Measurements from ENCODE around the gene ABCB10. TPM values are rescaled to one million over a fixed set of nuclear protein-coding genes. Genes with fewer than 3 reads are reported as not detected.

The ABCB10 gene
- total RNA-seq, 1 experiment from 2014 or later = 19.2 TPM

DNA sequence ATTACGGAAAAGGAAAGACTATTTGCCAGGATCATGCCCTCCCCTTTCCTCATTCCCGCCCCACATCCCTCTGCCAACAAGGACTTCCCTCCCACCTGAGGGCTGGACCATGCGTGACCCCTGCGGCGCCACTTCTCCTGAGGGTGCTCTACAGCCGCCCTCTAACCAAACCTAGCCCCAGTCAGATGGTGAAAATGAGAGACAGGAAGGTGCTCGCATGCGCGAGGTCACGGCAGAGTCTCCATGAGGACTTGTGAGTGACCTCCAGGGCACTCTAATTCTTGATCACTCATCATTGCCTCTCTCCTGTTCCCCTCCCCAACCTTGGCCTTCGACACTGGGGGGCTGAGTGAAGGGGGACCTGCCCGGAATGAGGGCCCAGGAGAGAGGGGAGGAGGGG, 35.3 kb upstream of the ABCB10 start:
- no peaks in the 10 kb centered on the region for H3K9me3 ChIP-seq (ENCODE audit: control insufficient read depth, insufficient read depth, low read depth, low read length)
- no TSS peak for BruUV-seq (replicated peaks)
- ChIA-PET POLR2A (no interaction called here), CTCF (no interaction called here)
- H3K4me1 ChIP-seq (ENCODE audit: control insufficient read depth, insufficient read depth, low read length) = no peaks in the 10 kb centered on the region
- H3K36me3 ChIP-seq (ENCODE audit: control insufficient read depth, insufficient read depth, low read length) = no peaks in the 10 kb centered on the region; the same call in 1 of the 2 replicates
- H3K27me3 ChIP-seq (ENCODE audit: control insufficient read depth, insufficient read depth, low read length) = no peaks in the 10 kb centered on the region
- intact Hi-C loops (cut with micrococcal nuclease; ENCODE audit: unreplicated experiment) = no loop called here
- in situ Hi-C loops (cut with HindIII; ENCODE audit: low pct_unique_long_range_greater_than_20kb, low sequenced_read_pairs) = no loop called here
- no peak overlapping the region for H3K4me3 ChIP-seq (ENCODE audit: low read depth in 2 of 2, low read length in 2 of 2)
- no peak for DNase-seq (ENCODE audit: low read depth, low spot score)
- no peak for ATAC-seq
- TF ChIP-seq, protein P1, sequence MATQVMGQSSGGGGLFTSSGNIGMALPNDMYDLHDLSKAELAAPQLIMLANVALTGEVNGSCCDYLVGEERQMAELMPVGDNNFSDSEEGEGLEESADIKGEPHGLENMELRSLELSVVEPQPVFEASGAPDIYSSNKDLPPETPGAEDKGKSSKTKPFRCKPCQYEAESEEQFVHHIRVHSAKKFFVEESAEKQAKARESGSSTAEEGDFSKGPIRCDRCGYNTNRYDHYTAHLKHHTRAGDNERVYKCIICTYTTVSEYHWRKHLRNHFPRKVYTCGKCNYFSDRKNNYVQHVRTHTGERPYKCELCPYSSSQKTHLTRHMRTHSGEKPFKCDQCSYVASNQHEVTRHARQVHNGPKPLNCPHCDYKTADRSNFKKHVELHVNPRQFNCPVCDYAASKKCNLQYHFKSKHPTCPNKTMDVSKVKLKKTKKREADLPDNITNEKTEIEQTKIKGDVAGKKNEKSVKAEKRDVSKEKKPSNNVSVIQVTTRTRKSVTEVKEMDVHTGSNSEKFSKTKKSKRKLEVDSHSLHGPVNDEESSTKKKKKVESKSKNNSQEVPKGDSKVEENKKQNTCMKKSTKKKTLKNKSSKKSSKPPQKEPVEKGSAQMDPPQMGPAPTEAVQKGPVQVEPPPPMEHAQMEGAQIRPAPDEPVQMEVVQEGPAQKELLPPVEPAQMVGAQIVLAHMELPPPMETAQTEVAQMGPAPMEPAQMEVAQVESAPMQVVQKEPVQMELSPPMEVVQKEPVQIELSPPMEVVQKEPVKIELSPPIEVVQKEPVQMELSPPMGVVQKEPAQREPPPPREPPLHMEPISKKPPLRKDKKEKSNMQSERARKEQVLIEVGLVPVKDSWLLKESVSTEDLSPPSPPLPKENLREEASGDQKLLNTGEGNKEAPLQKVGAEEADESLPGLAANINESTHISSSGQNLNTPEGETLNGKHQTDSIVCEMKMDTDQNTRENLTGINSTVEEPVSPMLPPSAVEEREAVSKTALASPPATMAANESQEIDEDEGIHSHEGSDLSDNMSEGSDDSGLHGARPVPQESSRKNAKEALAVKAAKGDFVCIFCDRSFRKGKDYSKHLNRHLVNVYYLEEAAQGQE (IDR thresholded peaks at IDR 0.05; ENCODE audit: insufficient read depth in 1 of 2, low read depth in 2 of 2, low read length in 1 of 2) = no peak
- no peak for TF ChIP-seq POLR2AphosphoS5 (IDR thresholded peaks at IDR 0.05; ENCODE audit: low read depth, low read length)
- no peak for TF ChIP-seq SIN3A (IDR thresholded peaks at IDR 0.05; ENCODE audit: borderline replicate concordance, insufficient read depth, low read depth, low read length)
- no peak for TF ChIP-seq TCF7L2 (IDR thresholded peaks at IDR 0.05; ENCODE audit: low read depth, low read length)
- TF ChIP-seq, protein P2, sequence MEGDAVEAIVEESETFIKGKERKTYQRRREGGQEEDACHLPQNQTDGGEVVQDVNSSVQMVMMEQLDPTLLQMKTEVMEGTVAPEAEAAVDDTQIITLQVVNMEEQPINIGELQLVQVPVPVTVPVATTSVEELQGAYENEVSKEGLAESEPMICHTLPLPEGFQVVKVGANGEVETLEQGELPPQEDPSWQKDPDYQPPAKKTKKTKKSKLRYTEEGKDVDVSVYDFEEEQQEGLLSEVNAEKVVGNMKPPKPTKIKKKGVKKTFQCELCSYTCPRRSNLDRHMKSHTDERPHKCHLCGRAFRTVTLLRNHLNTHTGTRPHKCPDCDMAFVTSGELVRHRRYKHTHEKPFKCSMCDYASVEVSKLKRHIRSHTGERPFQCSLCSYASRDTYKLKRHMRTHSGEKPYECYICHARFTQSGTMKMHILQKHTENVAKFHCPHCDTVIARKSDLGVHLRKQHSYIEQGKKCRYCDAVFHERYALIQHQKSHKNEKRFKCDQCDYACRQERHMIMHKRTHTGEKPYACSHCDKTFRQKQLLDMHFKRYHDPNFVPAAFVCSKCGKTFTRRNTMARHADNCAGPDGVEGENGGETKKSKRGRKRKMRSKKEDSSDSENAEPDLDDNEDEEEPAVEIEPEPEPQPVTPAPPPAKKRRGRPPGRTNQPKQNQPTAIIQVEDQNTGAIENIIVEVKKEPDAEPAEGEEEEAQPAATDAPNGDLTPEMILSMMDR (IDR thresholded peaks at IDR 0.05) = no peak
- no peak overlapping the region for H3K27ac ChIP-seq (ENCODE audit: low read length)

DNA sequence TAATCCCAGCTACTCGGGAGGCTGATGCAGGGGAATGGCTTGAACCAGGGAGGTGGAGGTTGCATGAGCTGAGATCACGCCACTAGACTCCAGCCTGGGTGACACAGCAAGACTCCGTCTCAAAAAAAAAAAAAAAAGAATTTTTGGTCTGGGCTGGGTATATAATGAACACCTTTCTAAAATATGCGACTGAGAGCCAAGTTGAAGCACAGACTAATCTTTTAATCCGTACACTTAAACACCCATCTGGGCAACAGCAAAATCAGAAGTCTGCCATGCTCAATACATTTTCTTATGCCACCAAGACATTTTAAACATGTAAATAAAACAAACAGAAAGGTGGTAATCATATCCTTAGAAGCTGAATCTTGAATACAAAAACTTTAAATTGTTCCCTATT, 31.6 kb upstream of the ABCB10 start:
- Histone ChIP-seq H3K27ac (ENCODE audit: low read length) (no peak overlapping the region), H3K36me3 (ENCODE audit: control insufficient read depth, insufficient read depth, low read length) (no peaks in the 10 kb centered on the region), H3K4me1 (ENCODE audit: control insufficient read depth, insufficient read depth, low read length) (no peaks in the 10 kb centered on the region), H3K4me3 (ENCODE audit: low read depth in 2 of 2, low read length in 2 of 2) (no peak overlapping the region), H3K9me3 (ENCODE audit: control insufficient read depth, insufficient read depth, low read depth, low read length) (no peaks in the 10 kb centered on the region), H3K27me3 (ENCODE audit: control insufficient read depth, insufficient read depth, low read length) (no peaks in the 10 kb centered on the region)
- in situ Hi-C loops (cut with HindIII; ENCODE audit: low pct_unique_long_range_greater_than_20kb, low sequenced_read_pairs) = no loop called here
- ATAC-seq (no peak), DNase-seq (ENCODE audit: low read depth, low spot score) (no peak)
- ChIA-PET POLR2A (no interaction called here), CTCF (no interaction called here)
- BruUV-seq (replicated peaks) = no TSS peak
- intact Hi-C loops (cut with micrococcal nuclease; ENCODE audit: unreplicated experiment) = no loop called here
- TF ChIP-seq TCF7L2 (IDR thresholded peaks at IDR 0.05; ENCODE audit: low read depth, low read length) (no peak), POLR2AphosphoS5 (IDR thresholded peaks at IDR 0.05; ENCODE audit: low read depth, low read length) (no peak), SIN3A (IDR thresholded peaks at IDR 0.05; ENCODE audit: borderline replicate concordance, insufficient read depth, low read depth, low read length) (no peak)
- TF ChIP-seq, protein P2 (IDR thresholded peaks at IDR 0.05) = no peak
- TF ChIP-seq, protein P1 (IDR thresholded peaks at IDR 0.05; ENCODE audit: insufficient read depth in 1 of 2, low read depth in 2 of 2, low read length in 1 of 2) = no peak
